ENCODE data around the gene C19orf25. TPM values are rescaled to one million over a fixed set of nuclear protein-coding genes. Genes with fewer than 3 reads are reported as not detected.
A peak's percentile ranks its signal among the peaks of the same experiment; 100 is the strongest.

Gene C19orf25
- total and polyA plus RNA-seq, 9 of the 15 experiments (the other 6 are each of a cell fraction or from before 2014, with no cell fraction given) = 0.79 to 96.0 (median 36.1) TPM

DNA sequence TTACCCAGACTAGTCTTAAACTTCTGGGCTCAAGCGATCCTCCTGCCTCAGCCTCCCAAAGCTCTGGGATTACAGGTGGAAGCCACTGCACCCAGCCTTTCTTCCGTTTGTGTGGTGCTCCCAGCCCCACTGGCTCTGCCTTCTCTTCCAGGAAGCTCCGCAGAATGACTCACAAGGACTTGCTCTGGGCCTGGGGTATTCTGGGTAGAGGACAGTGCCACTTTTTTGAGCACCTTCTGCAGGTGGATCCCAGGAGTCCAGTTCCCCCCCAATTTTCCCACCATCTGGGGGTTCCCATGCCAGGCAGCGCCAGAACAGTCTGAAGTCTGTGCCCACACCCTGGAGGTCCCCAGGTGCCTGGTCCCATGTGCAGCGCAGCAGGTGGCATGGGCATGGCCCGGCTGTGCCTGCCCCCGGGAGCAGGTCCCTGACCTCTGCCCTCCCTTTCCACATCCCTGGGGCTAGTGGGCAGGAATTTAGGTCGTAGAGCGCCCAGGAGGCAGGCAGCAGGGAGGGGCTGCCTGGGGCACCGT, 13.5 kb upstream of the C19orf25 start (continued):
- TF ChIP-seq PTTG1 (tag; IDR thresholded peaks at IDR 0.05; ENCODE audit: low read depth) = no peak
- no peak for TF ChIP-seq TFE3 (CRISPR knock-in tag; IDR thresholded peaks at IDR 0.05)
- TF ChIP-seq, protein P1, sequence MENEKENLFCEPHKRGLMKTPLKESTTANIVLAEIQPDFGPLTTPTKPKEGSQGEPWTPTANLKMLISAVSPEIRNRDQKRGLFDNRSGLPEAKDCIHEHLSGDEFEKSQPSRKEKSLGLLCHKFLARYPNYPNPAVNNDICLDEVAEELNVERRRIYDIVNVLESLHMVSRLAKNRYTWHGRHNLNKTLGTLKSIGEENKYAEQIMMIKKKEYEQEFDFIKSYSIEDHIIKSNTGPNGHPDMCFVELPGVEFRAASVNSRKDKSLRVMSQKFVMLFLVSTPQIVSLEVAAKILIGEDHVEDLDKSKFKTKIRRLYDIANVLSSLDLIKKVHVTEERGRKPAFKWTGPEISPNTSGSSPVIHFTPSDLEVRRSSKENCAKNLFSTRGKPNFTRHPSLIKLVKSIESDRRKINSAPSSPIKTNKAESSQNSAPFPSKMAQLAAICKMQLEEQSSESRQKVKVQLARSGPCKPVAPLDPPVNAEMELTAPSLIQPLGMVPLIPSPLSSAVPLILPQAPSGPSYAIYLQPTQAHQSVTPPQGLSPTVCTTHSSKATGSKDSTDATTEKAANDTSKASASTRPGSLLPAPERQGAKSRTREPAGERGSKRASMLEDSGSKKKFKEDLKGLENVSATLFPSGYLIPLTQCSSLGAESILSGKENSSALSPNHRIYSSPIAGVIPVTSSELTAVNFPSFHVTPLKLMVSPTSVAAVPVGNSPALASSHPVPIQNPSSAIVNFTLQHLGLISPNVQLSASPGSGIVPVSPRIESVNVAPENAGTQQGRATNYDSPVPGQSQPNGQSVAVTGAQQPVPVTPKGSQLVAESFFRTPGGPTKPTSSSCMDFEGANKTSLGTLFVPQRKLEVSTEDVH (IDR thresholded peaks at IDR 0.05; ENCODE audit: low read depth, partially characterized antibody) = no peak
- peak; percentile 38 for TF ChIP-seq KDM5B (IDR thresholded peaks at IDR 0.05; ENCODE audit: insufficient replicate concordance, low read depth, low read length)
- no peak for TF ChIP-seq KLF16 (IDR thresholded peaks at IDR 0.05)
- TF ChIP-seq CCNT2 (IDR thresholded peaks at IDR 0.05; ENCODE audit: borderline replicate concordance, extremely low read depth, insufficient read length, low read depth, low read length) = no peak
- TF ChIP-seq SAP30 (IDR thresholded peaks at IDR 0.05; ENCODE audit: borderline replicate concordance, insufficient read depth, low read depth, low read length, poor library complexity, severe bottlenecking) = no peak
- no peak for TF ChIP-seq NR4A1 (CRISPR knock-in tag; IDR thresholded peaks at IDR 0.05)
- no peak for TF ChIP-seq NR4A1 (tag; IDR thresholded peaks at IDR 0.05)
- no peak for TF ChIP-seq ZNF274 (IDR thresholded peaks at IDR 0.05; ENCODE audit: borderline replicate concordance, low read depth, low read length)
- TF ChIP-seq HNRNPUL1 (IDR thresholded peaks at IDR 0.05; ENCODE audit: low read length) = no peak
- TF ChIP-seq, protein P2, sequence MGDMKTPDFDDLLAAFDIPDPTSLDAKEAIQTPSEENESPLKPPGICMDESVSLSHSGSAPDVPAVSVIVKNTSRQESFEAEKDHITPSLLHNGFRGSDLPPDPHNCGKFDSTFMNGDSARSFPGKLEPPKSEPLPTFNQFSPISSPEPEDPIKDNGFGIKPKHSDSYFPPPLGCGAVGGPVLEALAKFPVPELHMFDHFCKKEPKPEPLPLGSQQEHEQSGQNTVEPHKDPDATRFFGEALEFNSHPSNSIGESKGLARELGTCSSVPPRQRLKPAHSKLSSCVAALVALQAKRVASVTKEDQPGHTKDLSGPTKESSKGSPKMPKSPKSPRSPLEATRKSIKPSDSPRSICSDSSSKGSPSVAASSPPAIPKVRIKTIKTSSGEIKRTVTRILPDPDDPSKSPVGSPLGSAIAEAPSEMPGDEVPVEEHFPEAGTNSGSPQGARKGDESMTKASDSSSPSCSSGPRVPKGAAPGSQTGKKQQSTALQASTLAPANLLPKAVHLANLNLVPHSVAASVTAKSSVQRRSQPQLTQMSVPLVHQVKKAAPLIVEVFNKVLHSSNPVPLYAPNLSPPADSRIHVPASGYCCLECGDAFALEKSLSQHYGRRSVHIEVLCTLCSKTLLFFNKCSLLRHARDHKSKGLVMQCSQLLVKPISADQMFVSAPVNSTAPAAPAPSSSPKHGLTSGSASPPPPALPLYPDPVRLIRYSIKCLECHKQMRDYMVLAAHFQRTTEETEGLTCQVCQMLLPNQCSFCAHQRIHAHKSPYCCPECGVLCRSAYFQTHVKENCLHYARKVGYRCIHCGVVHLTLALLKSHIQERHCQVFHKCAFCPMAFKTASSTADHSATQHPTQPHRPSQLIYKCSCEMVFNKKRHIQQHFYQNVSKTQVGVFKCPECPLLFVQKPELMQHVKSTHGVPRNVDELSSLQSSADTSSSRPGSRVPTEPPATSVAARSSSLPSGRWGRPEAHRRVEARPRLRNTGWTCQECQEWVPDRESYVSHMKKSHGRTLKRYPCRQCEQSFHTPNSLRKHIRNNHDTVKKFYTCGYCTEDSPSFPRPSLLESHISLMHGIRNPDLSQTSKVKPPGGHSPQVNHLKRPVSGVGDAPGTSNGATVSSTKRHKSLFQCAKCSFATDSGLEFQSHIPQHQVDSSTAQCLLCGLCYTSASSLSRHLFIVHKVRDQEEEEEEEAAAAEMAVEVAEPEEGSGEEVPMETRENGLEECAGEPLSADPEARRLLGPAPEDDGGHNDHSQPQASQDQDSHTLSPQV (IDR thresholded peaks at IDR 0.05) = peak; percentile 62
- TF ChIP-seq SMARCC2 (IDR thresholded peaks at IDR 0.05; ENCODE audit: low read depth) = no peak
- peak; percentile 30; the same call in 1 of the 2 replicates for TF ChIP-seq ZFX (CRISPR knock-in tag; IDR thresholded peaks at IDR 0.05)
- no peak for TF ChIP-seq CCAR2 (IDR thresholded peaks at IDR 0.05; ENCODE audit: low read depth, low read length)
- TF ChIP-seq ZNF143 (CRISPR knock-in tag; IDR thresholded peaks at IDR 0.05) = peak; percentile 52
- TF ChIP-seq MTA1 (IDR thresholded peaks at IDR 0.05; ENCODE audit: borderline replicate concordance) = no peak
- peak; percentile 26 for TF ChIP-seq NEUROD1 (IDR thresholded peaks at IDR 0.05; ENCODE audit: borderline replicate concordance, low read depth, low read length, partially characterized antibody)
- TF ChIP-seq EZH2 (IDR thresholded peaks at IDR 0.05; ENCODE audit: borderline replicate concordance, low read depth, low read length) = no peak
- TF ChIP-seq RBFOX2 (IDR thresholded peaks at IDR 0.05; ENCODE audit: low read depth, low read length) = peak; percentile 47

Data from K562 (cell line).